ENCODE measurements around the gene IFI30.

IFI30 gene

DNA sequence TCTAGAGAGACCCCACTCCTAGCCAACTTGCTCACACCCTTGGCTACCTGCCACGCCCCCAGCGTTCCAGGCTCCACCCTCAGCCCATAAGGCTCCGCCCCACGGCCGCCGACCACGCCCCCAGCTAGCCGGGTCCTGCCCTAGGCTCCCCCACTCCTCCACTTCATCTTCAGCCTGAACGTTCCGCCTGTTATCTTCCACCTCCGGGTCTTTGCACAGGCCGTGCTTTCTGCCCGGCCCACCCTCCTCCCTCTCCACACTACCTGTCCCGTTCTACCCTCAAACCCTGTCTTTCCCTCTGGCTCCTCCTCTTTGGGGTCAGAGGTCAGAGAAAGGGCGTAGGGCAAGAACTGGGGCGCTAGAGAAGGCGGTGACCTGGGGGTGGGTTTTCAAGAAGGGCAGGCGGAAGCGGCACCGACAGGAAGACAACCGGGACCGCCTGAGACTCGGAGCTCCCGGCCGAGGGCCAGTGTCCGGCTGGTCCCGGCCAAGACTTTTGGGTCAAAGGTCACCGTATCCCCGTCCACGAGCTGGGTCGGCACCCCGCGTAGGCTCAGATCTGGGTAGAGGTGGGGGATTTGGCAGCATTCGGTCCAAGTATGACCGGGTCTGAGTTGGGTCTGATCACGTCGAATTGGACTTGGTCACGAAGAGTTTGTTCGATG, 50.4 kb downstream of the IFI30 start:
- peak overlapping the region; percentile 58 to 78 for H3K4me3 ChIP-seq (ENCODE audit: low read depth in 1 of 2, low read length in 2 of 2)
- no peaks in the 10 kb centered on the region for H3K36me3 ChIP-seq (ENCODE audit: control insufficient read depth in 1 of 2, insufficient read depth in 2 of 2, low read length in 2 of 2)
- peak overlapping the region; percentile 57 to 80 for H3K9ac ChIP-seq (ENCODE audit: low read depth in 1 of 2, low read length in 2 of 2)
- H3K9me3 ChIP-seq (ENCODE audit: control insufficient read depth in 1 of 2, low read length in 2 of 2): no peaks in the 10 kb centered on the region
- H3K27ac ChIP-seq (ENCODE audit: low read depth, low read length): no peak overlapping the region
- peaks cover 21 to 24% of the 10 kb centered on the region in 2 donors for H3K27me3 ChIP-seq (ENCODE audit: control insufficient read depth in 1 of 2, insufficient read depth in 2 of 2, low read length in 2 of 2)
- H3K4me1 ChIP-seq (ENCODE audit: control insufficient read depth in 1 of 2, insufficient read depth in 2 of 2, low read length in 2 of 2): peaks cover 8 to 19% of the 10 kb centered on the region in 2 donors

DNA sequence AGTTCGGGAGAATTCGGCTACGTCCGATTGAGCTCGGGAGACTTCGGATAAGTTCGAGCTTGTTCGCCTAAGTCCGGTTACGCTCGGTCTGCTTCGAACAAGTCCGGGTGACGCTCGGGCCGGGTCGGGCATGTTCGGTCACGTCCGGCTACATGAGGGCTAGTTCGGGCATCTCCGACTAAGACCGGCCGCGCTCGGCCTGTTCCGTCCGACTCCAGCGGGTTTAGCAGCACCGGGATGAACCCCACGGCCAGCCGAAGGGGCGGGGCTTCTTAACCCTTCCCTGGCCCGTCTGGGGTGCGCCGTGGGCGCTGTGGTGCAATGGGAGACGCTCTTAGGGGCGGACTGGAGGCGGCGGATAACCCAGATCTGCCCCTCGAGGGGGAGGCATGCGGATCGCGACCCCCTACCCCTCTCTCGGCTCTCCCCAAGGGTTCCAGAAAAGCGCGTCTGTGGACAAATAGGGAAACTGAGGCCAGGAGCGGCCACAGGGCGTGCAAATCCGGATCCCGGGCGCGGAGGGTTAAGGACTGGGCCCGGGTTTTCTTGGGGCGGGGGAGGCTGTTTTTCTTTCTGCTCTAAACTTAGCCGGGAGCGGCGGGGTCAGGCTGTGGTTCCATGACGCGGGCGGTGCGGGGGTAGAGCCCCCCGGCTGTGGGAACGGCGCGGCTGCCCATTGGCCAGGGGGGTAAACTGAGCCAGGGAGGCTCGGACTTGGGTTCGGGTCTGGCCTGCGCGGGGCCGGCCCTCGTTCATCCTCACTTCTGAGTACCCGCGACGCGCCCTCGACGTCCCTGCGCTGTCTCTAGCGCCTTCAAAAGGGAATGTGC, 51.1 kb downstream of the IFI30 start:
- Histone ChIP-seq H3K36me3 (ENCODE audit: control insufficient read depth in 1 of 2, insufficient read depth in 2 of 2, low read length in 2 of 2) (no peaks in the 10 kb centered on the region), H3K27me3 (ENCODE audit: control insufficient read depth in 1 of 2, insufficient read depth in 2 of 2, low read length in 2 of 2) (peaks cover 25% of the 10 kb centered on the region in 2 donors), H3K4me1 (ENCODE audit: control insufficient read depth in 1 of 2, insufficient read depth in 2 of 2, low read length in 2 of 2) (peaks cover 8 to 19% of the 10 kb centered on the region in 2 donors), H3K27ac (ENCODE audit: low read depth, low read length) (no peak overlapping the region), H3K9me3 (ENCODE audit: control insufficient read depth in 1 of 2, low read length in 2 of 2) (no peaks in the 10 kb centered on the region), H3K9ac (ENCODE audit: low read depth in 1 of 2, low read length in 2 of 2) (peak overlapping the region; percentile 57 to 80), H3K4me3 (ENCODE audit: low read depth in 1 of 2, low read length in 2 of 2) (peak overlapping the region; percentile 59 to 78)

DNA sequence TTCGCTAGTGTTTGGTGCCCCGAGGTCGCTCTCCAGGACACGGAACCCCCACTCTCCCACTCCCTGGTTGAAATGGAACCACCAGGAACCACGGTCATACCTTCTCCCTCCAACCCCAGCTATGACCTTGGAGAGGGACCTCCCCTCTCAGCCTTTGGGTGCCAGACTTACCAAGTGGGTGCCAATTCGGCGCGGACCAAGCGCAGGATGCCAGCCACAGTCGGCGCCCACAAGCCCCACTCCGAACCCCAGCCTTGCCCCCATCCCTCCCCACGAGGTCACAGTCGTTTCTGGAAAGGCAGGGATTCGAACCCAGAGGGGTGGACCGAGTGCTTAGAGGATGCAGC, 51.7 kb downstream of the IFI30 start:
- H3K4me3 ChIP-seq (ENCODE audit: low read depth in 1 of 2, low read length in 2 of 2): no peak overlapping the region
- H3K9ac ChIP-seq (ENCODE audit: low read depth in 1 of 2, low read length in 2 of 2): peak overlapping the region in 1 of 2 donors; percentile 63

DNA sequence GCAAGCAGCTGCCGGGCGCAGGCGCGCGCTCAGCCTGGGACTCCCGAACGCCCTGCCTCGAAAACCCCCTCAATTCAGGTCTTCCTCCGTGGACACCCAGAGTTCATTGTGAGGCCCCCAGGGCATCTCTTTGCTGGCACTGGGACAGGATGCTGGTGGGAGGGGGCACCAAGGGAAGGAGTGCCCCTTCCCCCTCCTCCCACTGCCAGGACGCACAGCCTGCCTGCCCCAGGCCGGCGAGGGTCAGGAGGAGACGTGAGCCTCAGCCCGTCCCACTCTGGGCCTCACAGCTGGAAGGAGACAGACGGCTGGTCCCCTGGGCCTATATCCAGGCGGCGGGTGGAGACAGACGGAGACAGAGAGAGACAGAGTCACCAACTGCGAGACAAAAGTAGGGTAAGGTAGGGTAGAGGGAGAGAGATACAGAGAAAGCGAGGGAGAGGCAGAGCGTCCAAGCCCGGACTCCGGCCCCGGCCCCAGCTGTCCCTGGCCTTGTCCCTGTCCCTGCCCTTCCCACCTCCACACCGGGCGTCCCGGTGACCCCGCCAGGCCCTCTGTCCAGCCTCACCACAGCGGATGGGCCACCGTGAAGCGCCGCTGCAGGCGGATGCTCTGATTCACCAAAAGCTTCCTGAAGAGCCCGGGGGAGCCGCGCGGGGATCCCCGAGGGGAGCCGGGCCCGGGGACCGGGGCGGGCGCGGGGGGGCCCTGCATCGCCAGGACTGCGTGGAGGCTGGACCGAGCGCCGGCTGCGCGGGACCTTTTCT, 52.3 kb downstream of the IFI30 start, which contains the start of gene PDE4C:
TSS of gene PDE4C (minus strand) at position 737 of the 767 bp plus-strand sequence. CDS start at position 714, 23 bp downstream.
- H3K9ac ChIP-seq (ENCODE audit: low read depth in 1 of 2, low read length in 2 of 2): peak within 1 kb of the TSS in 1 of 2 donors; percentile 63
- peaks cover 8 to 19% of the 10 kb centered on the region in 2 donors for H3K4me1 ChIP-seq (ENCODE audit: control insufficient read depth in 1 of 2, insufficient read depth in 2 of 2, low read length in 2 of 2)
- no peaks in the 10 kb centered on the region for H3K9me3 ChIP-seq (ENCODE audit: control insufficient read depth in 1 of 2, low read length in 2 of 2)
- H3K36me3 ChIP-seq (ENCODE audit: control insufficient read depth in 1 of 2, insufficient read depth in 2 of 2, low read length in 2 of 2): no peaks in the 10 kb centered on the region
- peaks cover 22 to 25% of the 10 kb centered on the region in 2 donors for H3K27me3 ChIP-seq (ENCODE audit: control insufficient read depth in 1 of 2, insufficient read depth in 2 of 2, low read length in 2 of 2)
- H3K4me3 ChIP-seq (ENCODE audit: low read depth in 1 of 2, low read length in 2 of 2): no peak within 1 kb of the TSS
- peak within 1 kb of the TSS; percentile 20 for H3K27ac ChIP-seq (ENCODE audit: low read depth, low read length)

More for the DNA sequence above, 51.7 kb downstream of the IFI30 start:
- no peaks in the 10 kb centered on the region for H3K9me3 ChIP-seq (ENCODE audit: control insufficient read depth in 1 of 2, low read length in 2 of 2)
- peaks cover 8 to 19% of the 10 kb centered on the region in 2 donors for H3K4me1 ChIP-seq (ENCODE audit: control insufficient read depth in 1 of 2, insufficient read depth in 2 of 2, low read length in 2 of 2)
- H3K36me3 ChIP-seq (ENCODE audit: control insufficient read depth in 1 of 2, insufficient read depth in 2 of 2, low read length in 2 of 2): no peaks in the 10 kb centered on the region
- peaks cover 24 to 26% of the 10 kb centered on the region in 2 donors for H3K27me3 ChIP-seq (ENCODE audit: control insufficient read depth in 1 of 2, insufficient read depth in 2 of 2, low read length in 2 of 2)
- H3K27ac ChIP-seq (ENCODE audit: low read depth, low read length): no peak overlapping the region

DNA sequence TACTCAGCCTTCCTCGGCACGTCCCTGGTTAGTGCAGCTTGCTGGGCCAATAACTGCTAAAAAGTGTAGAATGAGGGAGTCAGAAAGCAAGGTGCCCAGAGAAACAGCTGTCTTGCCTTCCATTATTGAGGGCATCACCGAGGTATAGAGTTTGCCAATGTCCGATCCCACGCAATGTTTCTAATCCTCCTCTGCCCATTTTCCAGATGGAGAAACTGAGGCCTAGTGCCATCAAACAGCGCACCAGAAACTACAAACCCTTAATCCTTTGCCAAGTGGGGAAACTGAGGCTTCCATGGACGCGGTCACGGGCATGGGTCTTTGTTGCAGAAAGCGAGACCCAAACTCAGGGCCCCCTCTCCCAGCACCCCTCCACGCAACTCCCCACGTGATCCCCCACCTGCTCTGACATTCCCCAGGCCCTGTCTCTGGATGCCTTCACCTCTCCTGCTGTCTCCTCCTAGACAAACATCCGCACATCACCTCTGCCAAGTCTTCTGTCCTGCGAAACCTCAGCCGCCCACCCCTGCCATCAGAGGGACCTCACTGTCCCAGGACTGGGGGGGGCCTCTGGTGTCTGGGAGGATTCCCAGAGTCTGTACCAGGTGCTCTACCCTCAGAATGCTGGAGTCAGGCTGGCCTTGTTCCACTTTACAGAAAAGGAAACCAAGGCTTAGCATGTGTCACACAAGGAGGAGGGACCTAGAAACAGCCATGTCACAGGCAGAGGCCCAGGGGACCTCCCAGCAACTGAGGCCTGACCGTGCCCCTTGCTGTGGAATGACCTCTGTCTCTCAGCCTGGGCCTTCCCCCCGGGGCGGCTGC, 53.6 kb downstream of the IFI30 start:
- Histone ChIP-seq H3K27me3 (ENCODE audit: control insufficient read depth in 1 of 2, insufficient read depth in 2 of 2, low read length in 2 of 2) (peaks cover 30 to 31% of the 10 kb centered on the region in 2 donors), H3K4me1 (ENCODE audit: control insufficient read depth in 1 of 2, insufficient read depth in 2 of 2, low read length in 2 of 2) (peaks cover 8 to 19% of the 10 kb centered on the region in 2 donors), H3K4me3 (ENCODE audit: low read depth in 1 of 2, low read length in 2 of 2) (no peak overlapping the region), H3K36me3 (ENCODE audit: control insufficient read depth in 1 of 2, insufficient read depth in 2 of 2, low read length in 2 of 2) (no peaks in the 10 kb centered on the region), H3K27ac (ENCODE audit: low read depth, low read length) (no peak overlapping the region), H3K9me3 (ENCODE audit: control insufficient read depth in 1 of 2, low read length in 2 of 2) (no peaks in the 10 kb centered on the region), H3K9ac (ENCODE audit: low read depth in 1 of 2, low read length in 2 of 2) (no peak overlapping the region)

Data from duodenal mucosa (tissue), 2 donors.